HEK293 (cell line): Measurements from ENCODE around the gene PDGFB.

Source experiments
- CTCF ChIP-seq: fragments of 450-650 bp; formaldehyde crosslinking; IDR thresholded peaks from 2 replicates; pipeline ENCODE4 v1.5.1; 2016; ENCODE audit warnings: missing biosample characterization, missing genetic modification characterization
- PRDM1 ChIP-seq: fragments of 450-650 bp; formaldehyde crosslinking; IDR thresholded peaks from 2 replicates; pipeline ENCODE4; 2016; ENCODE audit warnings: missing biosample characterization, missing genetic modification characterization
- YY1 ChIP-seq: fragments of 450-650 bp; formaldehyde crosslinking; IDR thresholded peaks from 2 replicates; pipeline ENCODE4 v1.5.1; 2018; ENCODE audit warnings: missing biosample characterization, missing genetic modification characterization
- ZNF157 ChIP-seq: fragments of 450-650 bp; formaldehyde crosslinking; IDR thresholded peaks from 2 replicates; pipeline ENCODE4 v1.5.1; 2016; ENCODE audit warnings: missing biosample characterization, missing genetic modification characterization
- ZNF280D ChIP-seq: fragments of 450-650 bp; formaldehyde crosslinking; IDR thresholded peaks from 2 replicates; pipeline ENCODE4 v1.5.1; 2016; ENCODE audit warnings: missing biosample characterization, missing genetic modification characterization
- ZNF341 ChIP-seq: fragments of 450-650 bp; formaldehyde crosslinking; IDR thresholded peaks from 2 replicates; pipeline ENCODE4; 2016; ENCODE audit warnings: low read depth, missing biosample characterization, missing genetic modification characterization
- ZNF354C ChIP-seq: fragments of 450-650 bp; formaldehyde crosslinking; IDR thresholded peaks from 2 replicates; pipeline ENCODE4 v1.5.1; 2016; ENCODE audit warnings: missing biosample characterization, missing genetic modification characterization, low read depth, borderline replicate concordance
- ZNF555 ChIP-seq: fragments of 450-650 bp; formaldehyde crosslinking; conservative IDR thresholded peaks from 2 replicates; pipeline ENCODE4 v1.5.1; 2017; ENCODE audit warnings: missing biosample characterization, mild to moderate bottlenecking, missing genetic modification characterization, inconsistent platforms
- ZNF558 ChIP-seq: fragments of 450-650 bp; formaldehyde crosslinking; IDR thresholded peaks from 2 replicates; pipeline ENCODE4 v1.5.1; 2016; ENCODE audit warnings: missing biosample characterization, missing genetic modification characterization
- ZNF561 ChIP-seq: fragments of 450-650 bp; IDR thresholded peaks from 2 replicates; pipeline ENCODE4 v1.5.1; 2018; ENCODE audit warnings: missing biosample characterization, missing genetic modification characterization, borderline replicate concordance
- ZNF791 ChIP-seq: fragments of 450-650 bp; formaldehyde crosslinking; IDR thresholded peaks from 2 replicates; pipeline ENCODE4 v1.5.1; 2016; ENCODE audit warnings: missing biosample characterization, missing genetic modification characterization
- ZNF830 ChIP-seq: fragments of 450-650 bp; IDR thresholded peaks from 2 replicates; pipeline ENCODE4 v1.5.0; 2018; ENCODE audit warnings: missing biosample characterization, missing genetic modification characterization, low read depth, mild to moderate bottlenecking, moderate library complexity
- TF ChIP-seq, protein P1 (sequence below): fragments of 450-650 bp; formaldehyde crosslinking; IDR thresholded peaks from 2 replicates; pipeline ENCODE4 v1.5.1; 2016; ENCODE audit warnings: missing biosample characterization, missing genetic modification characterization
- TF ChIP-seq, protein P2 (sequence below): fragments of 450-650 bp; formaldehyde crosslinking; optimal IDR thresholded peaks from 2 replicates; pipeline ENCODE3; 2016; ENCODE audit warnings: missing biosample characterization, mild to moderate bottlenecking, missing genetic modification characterization

- TF ChIP-seq CTCF (tag by site-specific recombination) (no peak), ZNF354C (tag by site-specific recombination) (no peak), ZNF558 (tag by site-specific recombination) (no peak), ZNF157 (no peak), ZNF791 (tag by site-specific recombination) (no peak), ZNF555 (tag by site-specific recombination) (no peak), YY1 (no peak), ZNF830 (tag by site-specific recombination) (no peak), PRDM1 (tag by site-specific recombination) (no peak), ZNF561 (tag by site-specific recombination) (no peak), ZNF341 (tag by site-specific recombination) (no peak), ZNF280D (tag by site-specific recombination) (no peak)
- TF ChIP-seq, protein P1, sequence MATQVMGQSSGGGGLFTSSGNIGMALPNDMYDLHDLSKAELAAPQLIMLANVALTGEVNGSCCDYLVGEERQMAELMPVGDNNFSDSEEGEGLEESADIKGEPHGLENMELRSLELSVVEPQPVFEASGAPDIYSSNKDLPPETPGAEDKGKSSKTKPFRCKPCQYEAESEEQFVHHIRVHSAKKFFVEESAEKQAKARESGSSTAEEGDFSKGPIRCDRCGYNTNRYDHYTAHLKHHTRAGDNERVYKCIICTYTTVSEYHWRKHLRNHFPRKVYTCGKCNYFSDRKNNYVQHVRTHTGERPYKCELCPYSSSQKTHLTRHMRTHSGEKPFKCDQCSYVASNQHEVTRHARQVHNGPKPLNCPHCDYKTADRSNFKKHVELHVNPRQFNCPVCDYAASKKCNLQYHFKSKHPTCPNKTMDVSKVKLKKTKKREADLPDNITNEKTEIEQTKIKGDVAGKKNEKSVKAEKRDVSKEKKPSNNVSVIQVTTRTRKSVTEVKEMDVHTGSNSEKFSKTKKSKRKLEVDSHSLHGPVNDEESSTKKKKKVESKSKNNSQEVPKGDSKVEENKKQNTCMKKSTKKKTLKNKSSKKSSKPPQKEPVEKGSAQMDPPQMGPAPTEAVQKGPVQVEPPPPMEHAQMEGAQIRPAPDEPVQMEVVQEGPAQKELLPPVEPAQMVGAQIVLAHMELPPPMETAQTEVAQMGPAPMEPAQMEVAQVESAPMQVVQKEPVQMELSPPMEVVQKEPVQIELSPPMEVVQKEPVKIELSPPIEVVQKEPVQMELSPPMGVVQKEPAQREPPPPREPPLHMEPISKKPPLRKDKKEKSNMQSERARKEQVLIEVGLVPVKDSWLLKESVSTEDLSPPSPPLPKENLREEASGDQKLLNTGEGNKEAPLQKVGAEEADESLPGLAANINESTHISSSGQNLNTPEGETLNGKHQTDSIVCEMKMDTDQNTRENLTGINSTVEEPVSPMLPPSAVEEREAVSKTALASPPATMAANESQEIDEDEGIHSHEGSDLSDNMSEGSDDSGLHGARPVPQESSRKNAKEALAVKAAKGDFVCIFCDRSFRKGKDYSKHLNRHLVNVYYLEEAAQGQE (tag by site-specific recombination), result no peak
- TF ChIP-seq, protein P2, sequence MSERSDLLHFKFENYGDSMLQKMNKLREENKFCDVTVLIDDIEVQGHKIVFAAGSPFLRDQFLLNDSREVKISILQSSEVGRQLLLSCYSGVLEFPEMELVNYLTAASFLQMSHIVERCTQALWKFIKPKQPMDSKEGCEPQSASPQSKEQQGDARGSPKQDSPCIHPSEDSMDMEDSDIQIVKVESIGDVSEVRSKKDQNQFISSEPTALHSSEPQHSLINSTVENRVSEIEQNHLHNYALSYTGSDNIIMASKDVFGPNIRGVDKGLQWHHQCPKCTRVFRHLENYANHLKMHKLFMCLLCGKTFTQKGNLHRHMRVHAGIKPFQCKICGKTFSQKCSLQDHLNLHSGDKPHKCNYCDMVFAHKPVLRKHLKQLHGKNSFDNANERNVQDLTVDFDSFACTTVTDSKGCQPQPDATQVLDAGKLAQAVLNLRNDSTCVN (tag by site-specific recombination), result no peak
These were observed 45.4 kb upstream of the PDGFB start for GRCh38 chr22:39289975-39290720.
